Measurements from ENCODE around the gene ST7.

DNA sequence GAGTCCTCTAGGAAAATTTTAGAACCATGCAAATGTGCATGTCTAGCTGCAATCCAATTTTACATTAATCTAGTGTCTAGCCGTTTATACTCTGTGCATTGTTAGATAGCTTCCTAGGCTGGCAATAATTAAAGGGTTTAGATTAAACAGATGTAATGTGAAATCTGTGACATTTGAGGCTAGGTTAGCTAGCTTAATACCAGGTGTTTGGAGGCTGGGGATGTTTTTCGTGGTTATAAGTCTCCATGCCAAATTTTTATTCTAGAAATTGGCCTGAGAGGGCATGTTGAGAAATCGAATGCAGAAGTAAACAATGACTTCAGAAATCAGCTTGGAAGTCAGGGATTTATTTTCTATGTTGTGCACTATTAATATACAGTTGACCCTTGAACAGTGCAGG is 94.2 kb downstream of the ST7 start:
- TF ChIP-seq, protein P1, sequence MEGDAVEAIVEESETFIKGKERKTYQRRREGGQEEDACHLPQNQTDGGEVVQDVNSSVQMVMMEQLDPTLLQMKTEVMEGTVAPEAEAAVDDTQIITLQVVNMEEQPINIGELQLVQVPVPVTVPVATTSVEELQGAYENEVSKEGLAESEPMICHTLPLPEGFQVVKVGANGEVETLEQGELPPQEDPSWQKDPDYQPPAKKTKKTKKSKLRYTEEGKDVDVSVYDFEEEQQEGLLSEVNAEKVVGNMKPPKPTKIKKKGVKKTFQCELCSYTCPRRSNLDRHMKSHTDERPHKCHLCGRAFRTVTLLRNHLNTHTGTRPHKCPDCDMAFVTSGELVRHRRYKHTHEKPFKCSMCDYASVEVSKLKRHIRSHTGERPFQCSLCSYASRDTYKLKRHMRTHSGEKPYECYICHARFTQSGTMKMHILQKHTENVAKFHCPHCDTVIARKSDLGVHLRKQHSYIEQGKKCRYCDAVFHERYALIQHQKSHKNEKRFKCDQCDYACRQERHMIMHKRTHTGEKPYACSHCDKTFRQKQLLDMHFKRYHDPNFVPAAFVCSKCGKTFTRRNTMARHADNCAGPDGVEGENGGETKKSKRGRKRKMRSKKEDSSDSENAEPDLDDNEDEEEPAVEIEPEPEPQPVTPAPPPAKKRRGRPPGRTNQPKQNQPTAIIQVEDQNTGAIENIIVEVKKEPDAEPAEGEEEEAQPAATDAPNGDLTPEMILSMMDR (IDR thresholded peaks at IDR 0.05), result no peak
- TF ChIP-seq ZFX (IDR thresholded peaks at IDR 0.05; ENCODE audit: borderline replicate concordance), result no peak

Measured in 22Rv1 (cell line).